Activated CD4-positive, CD25-positive, alpha-beta regulatory T cell treated with anti-CD3 and anti-CD28 coated beads, Interleukin-2, amount 50 U/mL, for 72 hours (primary cell): ENCODE data around the gene MYO1H.
"Not testable (repeated sequence)": the region's sequence is repeated elsewhere in the genome, so short reads cannot be mapped to it uniquely, and the experiment has no call there.

ENCODE experiments used
- DNase-seq: peaks from one replicate; pipeline ENCODE4 v3.0.0; 2021

Gene MYO1H

DNA sequence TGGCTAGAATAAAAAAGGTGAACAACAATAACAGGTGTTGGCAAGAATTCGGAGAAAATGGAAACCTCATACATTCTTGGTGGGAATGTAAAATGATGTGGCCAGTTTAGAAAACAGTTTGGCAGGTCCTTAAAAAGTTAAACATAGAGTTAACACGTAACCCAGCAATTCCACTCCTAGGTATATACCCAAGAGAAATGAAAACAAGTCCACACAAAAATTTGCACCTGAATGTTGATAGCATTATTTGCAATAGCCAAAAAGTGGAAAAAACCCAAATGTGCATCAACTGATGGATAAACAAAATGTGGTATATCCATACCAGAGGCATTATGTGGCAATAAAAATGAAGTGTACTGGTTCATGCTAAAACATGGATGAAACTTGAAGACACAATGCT, 2.3 kb upstream of the MYO1H start:
- no peak for DNase-seq

DNA sequence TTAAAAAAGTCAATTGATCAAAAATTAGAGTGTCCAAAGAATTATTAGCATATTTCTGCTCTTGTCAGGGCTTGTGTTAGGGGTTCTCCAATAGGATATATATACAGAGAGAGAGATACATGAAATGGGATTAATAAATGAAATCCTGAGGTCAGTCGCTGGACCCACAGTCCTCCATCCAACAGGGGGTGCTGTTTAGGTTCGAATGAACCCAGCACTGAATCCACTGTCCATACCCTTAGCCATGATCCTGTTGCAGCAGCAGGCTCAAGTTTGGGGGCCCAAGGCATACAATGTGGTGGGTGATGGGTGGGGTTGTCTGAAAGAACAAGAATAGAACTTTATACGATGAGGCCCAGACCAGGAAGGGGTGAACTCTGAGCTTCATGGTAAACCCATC, 780 bp upstream of the MYO1H start:
- no peak for DNase-seq

- DNase-seq, result no peak
Observed at GRCh38 chr12:109352184-109352583, 4.5 kb downstream of the MYO1H start.

DNA sequence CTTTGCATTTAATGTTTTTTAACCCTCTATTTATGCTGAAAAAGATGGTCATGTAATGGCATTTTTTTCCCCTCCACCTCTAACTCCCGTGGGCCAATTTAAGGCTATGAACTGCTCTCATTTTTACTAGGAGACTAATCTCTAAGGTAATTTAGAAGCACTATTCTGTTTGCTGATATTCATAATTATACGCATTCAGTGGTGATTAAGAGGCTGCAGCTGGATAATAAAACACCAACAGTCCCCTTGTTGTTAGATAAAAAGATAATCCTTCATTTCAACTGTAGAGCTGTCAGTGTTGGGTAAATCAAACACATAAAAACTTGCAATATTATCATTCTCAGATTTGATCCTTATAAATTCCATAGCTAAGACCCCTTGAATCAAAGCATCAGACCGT, 8.9 kb downstream of the MYO1H start:
- no peak for DNase-seq

DNA sequence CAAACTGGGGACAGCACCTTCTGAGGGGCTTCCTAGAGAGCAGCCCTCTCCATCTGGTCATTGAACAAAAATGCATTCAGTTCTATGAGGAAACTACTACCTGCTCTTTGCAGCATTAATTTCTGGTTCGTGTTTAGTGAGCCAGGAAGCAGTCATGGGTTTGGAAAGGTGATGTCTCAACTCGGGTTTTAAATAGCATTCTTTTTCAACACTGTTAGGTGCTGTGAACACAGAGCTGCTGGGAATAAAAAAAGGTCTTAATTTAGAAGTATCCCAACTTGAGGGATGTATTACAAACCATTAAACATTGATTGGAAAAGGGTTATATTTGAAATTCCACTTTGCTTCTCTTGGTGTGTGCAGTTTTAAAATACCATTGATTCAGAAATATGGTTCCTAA, 9.3 kb downstream of the MYO1H start:
- DNase-seq, result no peak

DNA sequence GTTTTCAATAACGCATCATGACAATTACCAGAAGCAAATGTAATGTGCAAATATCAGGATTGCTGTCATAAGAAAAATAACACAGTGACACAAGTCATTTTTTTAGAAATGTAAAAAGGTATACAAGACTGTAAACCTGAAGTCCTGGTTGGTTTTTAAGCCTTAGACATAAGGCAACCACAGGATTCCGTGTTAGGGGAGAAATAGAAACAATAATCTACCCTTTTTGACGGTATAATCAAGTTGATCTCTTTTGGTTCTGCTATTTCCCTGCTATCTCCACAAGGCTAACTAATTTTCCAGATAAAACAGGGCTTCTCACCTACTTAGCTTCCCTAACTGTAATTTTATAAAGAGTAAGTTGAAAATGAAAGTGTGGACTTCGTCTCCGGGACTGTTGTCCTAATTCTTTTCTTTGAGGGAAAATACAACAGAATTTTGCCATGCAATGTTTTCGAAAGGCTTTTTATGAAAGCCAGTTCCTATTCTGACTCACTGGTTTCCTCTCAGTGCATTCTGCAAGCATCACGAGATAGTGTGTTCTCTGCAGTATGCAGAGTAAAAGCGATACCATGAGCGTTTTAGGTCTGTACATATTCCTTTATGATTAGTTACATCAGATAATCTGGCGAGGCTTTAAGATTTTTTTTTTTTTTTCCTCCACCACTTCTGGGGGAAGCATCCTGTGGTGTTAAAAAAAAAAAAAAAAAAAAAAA, 10.6 kb downstream of the MYO1H start:
- DNase-seq, result no peak

DNA sequence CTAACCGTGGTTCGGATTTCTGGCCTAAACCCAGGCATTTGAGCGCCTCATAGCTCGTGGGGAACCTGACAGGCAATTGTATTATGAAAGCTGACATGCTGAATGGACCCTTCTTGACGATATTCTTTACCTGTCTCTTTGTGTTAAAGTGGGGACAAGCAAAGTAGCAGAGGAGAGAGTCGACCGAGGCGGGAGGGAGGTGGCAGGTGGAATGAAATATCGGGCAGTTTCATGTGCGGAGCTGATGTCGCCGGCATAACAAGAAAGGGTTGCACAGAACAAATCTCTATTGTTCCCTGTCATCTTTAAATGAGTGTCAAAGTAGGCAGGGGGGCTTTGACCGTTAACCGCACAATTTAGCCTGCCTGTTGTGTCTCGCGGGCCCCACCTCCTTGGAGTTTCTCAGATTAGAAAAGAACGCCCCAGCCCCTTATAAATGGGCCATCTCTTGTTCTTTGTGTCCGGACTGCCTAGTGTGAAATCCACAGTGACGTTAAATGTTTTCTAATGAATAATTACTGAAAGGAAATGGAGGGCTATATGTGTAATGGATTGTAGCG, 11.5 kb downstream of the MYO1H start:
- no peak for DNase-seq

GRCh38 chr12:109369831-109370230, 22.1 kb downstream of the MYO1H start:
- no peak for DNase-seq

- no peak for DNase-seq
Observed at GRCh38 chr12:109377139-109377685, 29.5 kb downstream of the MYO1H start.

DNA sequence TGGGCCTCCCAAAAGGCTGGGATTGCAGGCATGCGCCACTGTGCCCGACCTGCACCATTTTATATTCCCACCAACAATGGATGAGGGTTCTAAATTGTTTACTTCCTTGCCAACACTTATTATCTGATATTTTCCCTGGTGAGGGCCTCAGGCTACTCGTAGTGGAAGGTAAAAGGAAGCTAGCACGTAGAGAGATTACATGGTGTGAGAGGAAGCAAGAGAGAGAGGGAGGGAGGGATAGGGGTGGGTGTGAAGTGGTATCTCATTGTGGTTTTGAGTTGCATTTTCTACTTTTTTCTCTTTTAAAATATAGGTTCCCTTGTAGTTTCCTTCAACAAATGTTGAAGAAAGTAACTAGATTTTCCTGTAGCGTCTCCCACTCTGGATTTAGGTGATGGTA, 30.9 kb downstream of the MYO1H start:
- DNase-seq, result no peak

DNA sequence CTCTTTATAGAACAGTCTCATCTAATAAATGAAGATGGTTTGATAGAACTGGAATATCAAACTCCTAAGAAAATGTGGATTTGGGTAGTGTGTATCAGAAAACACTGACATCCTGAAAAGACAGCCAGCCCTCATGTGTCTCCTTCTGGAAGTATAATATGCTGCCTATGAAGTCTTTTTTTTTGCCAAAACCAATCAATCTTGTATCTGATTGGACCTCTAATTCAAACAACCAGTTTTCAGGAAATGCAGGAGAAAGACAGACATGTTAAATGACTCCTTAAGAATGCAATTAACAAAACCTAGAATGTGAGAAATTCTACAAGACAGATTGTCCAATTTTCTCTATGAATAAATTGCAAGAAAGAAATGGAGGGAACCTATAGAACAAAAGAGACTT, 34.3 kb downstream of the MYO1H start:
- no peak for DNase-seq

GRCh38 chr12:109383240-109383639, 35.5 kb downstream of the MYO1H start:
- no peak for DNase-seq

DNA sequence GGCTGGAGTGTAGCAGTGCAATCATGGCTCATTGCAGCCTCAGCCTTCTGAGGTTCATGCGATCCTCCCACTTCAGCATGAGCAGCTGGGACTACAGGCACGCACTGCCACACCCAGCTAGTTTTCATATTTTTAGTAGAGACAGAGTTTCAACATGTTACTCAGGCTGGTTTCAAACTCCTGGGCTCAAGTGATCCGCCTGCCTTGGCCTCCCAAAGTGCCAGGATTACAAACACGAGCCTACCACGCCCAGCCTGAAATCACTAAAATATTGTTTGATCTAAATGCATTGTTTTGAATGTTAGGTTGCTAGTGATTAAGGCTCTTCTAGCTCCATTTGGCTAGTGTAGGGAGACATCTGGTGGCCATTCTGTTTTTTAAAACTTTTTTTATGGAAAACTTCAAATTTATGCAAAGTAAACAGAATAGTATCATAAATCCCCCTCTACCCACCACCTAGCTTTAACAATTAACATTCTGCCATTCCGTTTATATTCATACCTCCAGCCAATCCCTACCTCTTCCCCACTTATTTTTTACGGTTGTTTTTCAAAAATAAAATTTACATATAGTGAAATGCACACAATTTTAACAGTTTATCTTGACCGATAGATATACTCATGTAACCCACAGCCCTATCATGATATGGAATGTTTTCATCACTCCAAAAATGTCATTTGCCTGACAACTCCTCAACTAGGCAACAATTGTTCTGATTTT, 37.8 kb downstream of the MYO1H start:
- no peak for DNase-seq

DNA sequence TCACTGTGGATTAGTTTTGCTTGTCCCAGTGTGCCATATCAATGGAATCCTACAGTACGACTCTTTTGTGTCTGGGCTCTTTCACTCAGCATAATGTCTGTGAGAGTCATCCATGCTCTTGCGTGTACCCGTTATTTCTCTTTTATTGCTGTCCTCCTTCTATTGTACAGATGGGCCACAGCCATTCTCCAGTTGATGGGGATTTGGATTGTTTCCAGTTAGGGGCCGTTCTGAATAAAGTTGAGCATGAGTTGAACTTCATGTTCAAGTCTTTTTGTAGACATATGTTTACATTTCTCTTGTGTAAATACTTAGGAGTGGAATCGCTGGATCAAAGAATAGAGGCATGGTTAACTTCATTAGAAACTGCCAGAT, 38.3 kb downstream of the MYO1H start:
- no peak for DNase-seq

DNA sequence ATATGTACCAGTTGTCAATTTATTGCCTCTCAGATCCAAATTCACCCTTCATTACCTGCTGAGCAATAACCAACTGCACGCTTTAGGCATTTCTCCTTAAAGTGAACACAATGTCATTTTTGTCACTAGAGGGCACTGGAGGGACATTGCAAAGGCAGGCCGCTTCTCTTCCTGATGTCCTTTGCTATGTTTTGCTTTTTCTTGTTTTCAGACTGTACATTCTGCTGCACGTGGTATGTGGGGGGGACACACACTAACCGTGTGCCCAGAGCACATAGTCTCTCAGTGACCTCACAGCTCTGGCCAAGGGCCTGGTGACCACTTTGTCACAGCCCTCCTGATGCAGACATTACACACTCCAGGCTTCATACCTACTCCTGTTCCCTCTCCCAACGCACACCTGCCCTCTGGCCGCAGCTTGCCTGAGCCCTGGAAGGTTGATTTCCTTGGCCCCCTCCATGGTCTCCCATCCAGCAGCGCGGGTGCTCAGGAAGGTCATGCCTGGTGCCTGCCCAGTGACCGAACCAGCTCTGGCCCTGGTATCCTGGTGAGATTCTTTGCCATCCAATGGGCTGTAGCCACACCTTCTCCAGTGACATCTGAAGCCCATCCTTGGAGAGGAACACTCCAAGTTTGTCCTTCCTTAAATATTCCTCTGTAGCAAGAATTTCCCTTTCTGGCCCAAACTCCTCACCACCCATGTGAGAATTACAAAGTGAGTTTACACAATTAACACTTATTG, 39.9 kb downstream of the MYO1H start:
- no peak for DNase-seq

- no peak for DNase-seq
Observed at GRCh38 chr12:109388167-109388563, 40.5 kb downstream of the MYO1H start.

DNA sequence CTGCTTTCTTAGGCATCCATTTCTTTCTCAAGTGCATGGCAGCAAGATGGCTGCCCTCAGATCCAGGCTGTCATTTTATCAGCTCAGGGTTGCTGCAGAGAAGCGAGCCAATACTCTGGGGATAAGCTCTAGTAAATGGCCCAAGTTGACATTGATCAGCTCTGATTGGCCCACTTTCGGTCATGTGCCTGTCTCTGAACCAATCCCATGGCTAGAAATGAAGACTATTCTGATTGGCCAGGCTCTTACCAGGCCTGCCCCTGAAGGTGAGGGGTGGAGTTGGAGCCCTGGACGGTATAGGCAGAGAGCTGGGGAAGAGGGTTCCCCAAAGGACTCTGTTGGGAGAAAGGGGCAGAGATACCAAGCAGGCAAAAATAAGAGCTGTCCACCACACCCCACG, 41.4 kb downstream of the MYO1H start:
- no peak for DNase-seq

GRCh38 chr12:109393437-109394345, 46.0 kb downstream of the MYO1H start:
- no peak for DNase-seq

DNA sequence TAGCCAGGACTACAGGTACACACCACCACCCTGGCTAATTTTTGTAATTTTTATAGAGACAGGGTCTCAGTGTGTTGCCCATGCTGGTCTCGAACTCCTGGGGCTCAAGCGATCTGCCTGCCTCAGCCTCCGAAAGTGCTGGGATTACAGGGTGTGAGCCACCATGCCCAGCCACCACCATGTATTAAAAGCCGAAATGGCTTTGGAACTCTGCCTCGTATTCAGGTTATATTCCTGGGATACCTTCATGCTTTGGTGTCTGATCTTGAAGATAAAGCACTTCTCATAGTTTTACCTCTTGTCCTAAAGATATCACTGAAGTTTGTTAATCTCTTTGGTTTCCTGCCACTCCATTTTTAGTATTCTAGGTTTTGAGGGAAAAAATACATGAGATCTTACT, 47.2 kb downstream of the MYO1H start:
- DNase-seq, result no peak

- DNase-seq, result not testable (repeated sequence)
Observed at GRCh38 chr12:109404841-109405240, 57.1 kb downstream of the MYO1H start.

DNA sequence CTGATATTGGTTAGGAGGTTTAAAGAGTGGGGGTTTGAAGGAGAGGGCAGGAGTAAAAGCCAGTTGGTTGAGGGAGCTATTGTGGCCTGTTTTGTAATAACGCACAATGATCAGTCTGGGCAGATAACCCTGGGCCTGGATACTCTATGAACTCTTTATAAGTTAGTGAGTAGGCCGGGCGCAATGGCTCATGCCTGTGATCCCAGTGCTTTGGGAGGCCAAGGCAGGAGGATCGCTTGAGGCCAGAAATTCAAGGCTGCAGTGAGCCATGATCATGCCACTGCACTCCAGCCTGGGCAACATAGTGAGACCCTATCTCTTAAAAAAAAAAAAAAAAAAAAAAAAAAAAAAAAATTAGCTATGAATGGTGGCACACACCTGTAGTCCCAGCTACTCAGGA, 58.4 kb downstream of the MYO1H start:
- DNase-seq, result not testable (repeated sequence)

GRCh38 chr12:109418848-109419480, 71.3 kb downstream of the MYO1H start:
- no peak for DNase-seq
